ENCODE data around the gene PDE7B.
"Not testable (repeated sequence)": the region's sequence is repeated elsewhere in the genome, so short reads cannot be mapped to it uniquely, and the experiment has no call there.

The PDE7B gene

GRCh38 chr6:136210398-136211165 lies 359.1 kb downstream of the PDE7B start:
- DNase-seq, result no peak

DNA sequence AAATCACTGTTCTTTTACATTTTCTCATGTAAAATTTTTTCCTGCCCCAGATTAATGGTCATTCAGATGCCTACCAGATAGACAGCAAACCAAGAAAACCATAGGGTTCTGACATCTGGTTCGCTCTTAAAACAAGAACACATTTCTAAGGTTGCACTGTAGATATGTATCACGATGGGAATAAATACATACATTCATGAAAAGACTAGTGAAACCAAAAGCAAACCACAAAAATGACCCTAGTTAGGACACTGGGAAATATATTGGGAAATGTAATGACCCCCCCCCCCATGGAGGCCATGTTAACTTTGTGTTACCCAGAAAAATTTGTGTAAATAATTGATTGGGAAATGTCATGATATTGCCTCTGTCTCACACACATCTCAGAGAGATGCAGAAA lies 361.1 kb downstream of the PDE7B start:
- DNase-seq, result no peak

GRCh38 chr6:136213012-136213539 lies 361.6 kb downstream of the PDE7B start:
- no peak for DNase-seq

GRCh38 chr6:136213853-136214252 lies 362.4 kb downstream of the PDE7B start:
- DNase-seq, result no peak

- no peak for DNase-seq
These were observed 365.3 kb downstream of the PDE7B start for GRCh38 chr6:136216503-136217401.

DNA sequence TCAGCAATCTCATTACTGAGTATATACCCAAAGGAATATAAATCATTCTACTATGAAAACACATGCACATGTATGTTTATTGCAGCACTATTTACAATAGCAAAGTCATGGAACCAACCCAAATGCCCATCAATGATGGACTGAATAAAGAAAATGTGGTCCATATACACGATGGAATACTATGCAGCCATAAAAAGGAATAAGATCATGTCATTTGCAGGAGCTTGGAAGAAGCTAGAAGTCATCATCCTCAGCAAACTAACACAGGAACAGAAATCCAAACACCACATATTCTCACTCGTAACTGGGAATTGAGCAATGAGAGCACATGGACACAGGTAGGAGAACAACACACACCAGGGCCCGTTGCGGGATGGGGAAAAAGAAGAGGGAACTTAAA lies 373.5 kb downstream of the PDE7B start:
- DNase-seq, result not testable (repeated sequence)

GRCh38 chr6:136225496-136225895 lies 374.0 kb downstream of the PDE7B start:
- no peak for DNase-seq

GRCh38 chr6:136226027-136226673 lies 374.6 kb downstream of the PDE7B start:
- DNase-seq, result peak; percentile 80

GRCh38 chr6:136226674-136227377 lies 375.3 kb downstream of the PDE7B start:
- no peak for DNase-seq

DNA sequence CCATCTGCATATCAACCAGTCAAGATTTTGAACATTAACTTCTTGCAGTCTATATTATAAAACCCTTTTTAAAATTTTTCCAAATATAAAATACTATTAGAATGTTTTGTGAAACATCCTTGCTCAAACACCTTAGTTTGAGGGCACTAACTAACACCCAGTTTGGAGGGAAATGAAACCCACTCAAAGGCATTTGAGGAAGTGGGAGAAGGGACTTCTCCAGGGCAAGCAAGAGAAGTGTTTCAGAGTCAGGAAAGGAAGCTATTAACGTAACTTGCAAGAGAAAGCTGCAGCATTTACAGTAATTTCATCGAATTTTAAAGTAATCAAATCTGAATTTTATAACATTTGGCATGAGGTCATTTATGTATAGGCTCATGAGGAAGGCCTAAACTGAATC lies 377.3 kb downstream of the PDE7B start:
- no peak for DNase-seq

- DNase-seq, result no peak
These were observed 378.8 kb downstream of the PDE7B start for GRCh38 chr6:136230219-136230853.

DNA sequence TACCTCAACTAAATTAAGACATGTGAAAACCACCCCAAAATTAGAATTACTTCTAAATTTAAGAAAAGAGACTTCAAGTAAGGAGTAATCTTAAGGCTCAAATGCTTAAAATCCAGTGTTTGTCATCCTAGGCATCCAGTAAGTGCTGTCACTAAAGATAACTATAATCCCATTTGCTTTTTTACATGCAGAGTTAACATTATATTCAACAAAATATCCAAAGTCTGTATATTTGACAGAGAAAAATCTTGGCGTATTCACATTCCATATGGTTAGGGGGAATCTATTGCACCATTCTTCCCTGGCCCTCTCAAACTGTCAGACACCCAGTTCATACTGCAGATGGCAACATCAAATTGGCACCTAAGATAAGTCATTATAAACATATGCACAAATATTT lies 381.2 kb downstream of the PDE7B start:
- DNase-seq, result no peak

DNA sequence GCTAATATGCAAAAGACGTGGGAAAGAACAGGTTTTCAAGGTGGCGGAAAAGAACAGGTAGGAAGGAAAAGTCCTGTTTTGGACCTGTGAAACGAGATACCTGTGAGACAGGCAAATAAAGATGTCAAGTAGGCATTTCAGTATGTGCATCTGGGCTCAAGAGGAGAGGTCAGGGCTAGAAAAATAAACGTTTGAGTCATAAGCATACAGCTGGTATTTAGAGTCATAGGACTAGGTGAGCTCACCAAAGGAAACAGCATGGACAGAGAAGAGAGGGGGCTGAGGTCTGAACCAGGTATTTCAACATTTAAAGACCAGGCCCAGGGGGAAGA lies 383.7 kb downstream of the PDE7B start:
- no peak for DNase-seq

- DNase-seq, result no peak
These were observed 385.2 kb downstream of the PDE7B start for GRCh38 chr6:136236466-136237293.

GRCh38 chr6:136244061-136244616 lies 392.6 kb downstream of the PDE7B start:
- DNase-seq, result no peak

Data from activated effector memory CD4-positive, alpha-beta T cell treated with anti-CD3 and anti-CD28 coated beads, Interleukin-2, amount 50 U/mL, for 16 hours (primary cell).